Measurements from ENCODE around the gene BOD1. TPM values are rescaled to one million over a fixed set of nuclear protein-coding genes. Genes with fewer than 3 reads are reported as not detected.

Gene BOD1
- total RNA-seq, 1 donor from 2014 or later = 106 TPM

GRCh38 chr5:173660481-173661280 is 44.2 kb upstream of the BOD1 start:
- DNase-seq (ENCODE audit: low read depth) (no peak), FAIRE-seq (no peak)
- Histone ChIP-seq H3K27me3 (ENCODE audit: control insufficient read depth, insufficient read depth, low read length) (peaks cover 2% of the 10 kb centered on the region), H3K36me3 (ENCODE audit: control insufficient read depth, insufficient read depth, low read length) (no peaks in the 10 kb centered on the region), H3K4me3 (ENCODE audit: low read depth, low read length) (no peak overlapping the region)
- no peak for TF ChIP-seq CTCF (IDR thresholded peaks at IDR 0.05; ENCODE audit: insufficient read depth, low read length, severe bottlenecking)

- FAIRE-seq = no peak
- no peak for TF ChIP-seq CTCF (IDR thresholded peaks at IDR 0.05; ENCODE audit: insufficient read depth, low read length, severe bottlenecking)
- DNase-seq (ENCODE audit: low read depth) = no peak
- Histone ChIP-seq H3K27me3 (ENCODE audit: control insufficient read depth, insufficient read depth, low read length) (peaks cover 2% of the 10 kb centered on the region), H3K4me3 (ENCODE audit: low read depth, low read length) (no peak overlapping the region), H3K36me3 (ENCODE audit: control insufficient read depth, insufficient read depth, low read length) (no peaks in the 10 kb centered on the region)
These were observed 43.0 kb upstream of the BOD1 start for GRCh38 chr5:173659423-173659822.

GRCh38 chr5:173657741-173658356 is 41.4 kb upstream of the BOD1 start:
- peaks cover 2% of the 10 kb centered on the region for H3K27me3 ChIP-seq (ENCODE audit: control insufficient read depth, insufficient read depth, low read length)
- TF ChIP-seq CTCF (IDR thresholded peaks at IDR 0.05; ENCODE audit: insufficient read depth, low read length, severe bottlenecking) = no peak
- FAIRE-seq = no peak
- no peak overlapping the region for H3K4me3 ChIP-seq (ENCODE audit: low read depth, low read length)
- no peaks in the 10 kb centered on the region for H3K36me3 ChIP-seq (ENCODE audit: control insufficient read depth, insufficient read depth, low read length)
- DNase-seq (ENCODE audit: low read depth) = no peak

- Histone ChIP-seq H3K27me3 (ENCODE audit: control insufficient read depth, insufficient read depth, low read length) (no peaks in the 10 kb centered on the region), H3K4me3 (ENCODE audit: low read depth, low read length) (no peak overlapping the region), H3K36me3 (ENCODE audit: control insufficient read depth, insufficient read depth, low read length) (no peaks in the 10 kb centered on the region)
- FAIRE-seq (no peak), DNase-seq (ENCODE audit: low read depth) (peak; percentile 63)
- no peak for TF ChIP-seq CTCF (IDR thresholded peaks at IDR 0.05; ENCODE audit: insufficient read depth, low read length, severe bottlenecking)
These were observed 38.8 kb upstream of the BOD1 start for GRCh38 chr5:173655196-173655797.

- no peak for TF ChIP-seq CTCF (IDR thresholded peaks at IDR 0.05; ENCODE audit: insufficient read depth, low read length, severe bottlenecking)
- Histone ChIP-seq H3K4me3 (ENCODE audit: low read depth, low read length) (no peak overlapping the region), H3K36me3 (ENCODE audit: control insufficient read depth, insufficient read depth, low read length) (no peaks in the 10 kb centered on the region), H3K27me3 (ENCODE audit: control insufficient read depth, insufficient read depth, low read length) (no peaks in the 10 kb centered on the region)
- FAIRE-seq = no peak
- no peak for DNase-seq (ENCODE audit: low read depth)
These were observed 37.5 kb upstream of the BOD1 start for GRCh38 chr5:173653822-173654523.

Data from bronchial epithelial cell (primary cell).